Measurements from ENCODE around the gene PBX1. TPM values are rescaled to one million over a fixed set of nuclear protein-coding genes. Genes with fewer than 3 reads are reported as not detected.

Gene PBX1
- total RNA-seq, 3 donors from 2014 or later = 64.5 to 126 (median 95.4) TPM

DNA sequence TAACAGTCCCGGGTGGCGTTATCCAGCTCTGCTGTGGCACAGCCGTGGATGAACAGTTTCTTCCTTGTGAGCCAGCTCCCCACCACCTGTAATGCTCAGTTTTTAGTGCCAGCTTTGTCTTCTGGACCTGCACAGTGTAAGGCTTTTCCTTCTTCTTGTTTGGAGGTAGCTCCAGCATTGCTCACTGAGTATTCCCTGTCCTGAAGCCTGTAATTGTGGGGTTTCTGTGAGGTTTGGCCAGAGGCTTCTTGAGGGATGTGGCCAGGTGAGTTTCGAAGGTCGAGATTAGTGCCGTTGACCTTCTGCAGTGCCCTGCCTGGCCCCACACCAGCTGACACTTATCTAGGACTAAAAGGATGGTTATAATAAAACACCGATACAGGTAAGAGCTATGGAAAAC lies 75.0 kb downstream of the PBX1 start:
- no peaks in the 10 kb centered on the region for H3K36me3 ChIP-seq
- no peak overlapping the region for H3K27ac ChIP-seq
- no peak for TF ChIP-seq POLR2AphosphoS5 (IDR thresholded peaks at IDR 0.05)
- no peak for TF ChIP-seq POLR2A (IDR thresholded peaks at IDR 0.05)
- TF ChIP-seq, protein P1, sequence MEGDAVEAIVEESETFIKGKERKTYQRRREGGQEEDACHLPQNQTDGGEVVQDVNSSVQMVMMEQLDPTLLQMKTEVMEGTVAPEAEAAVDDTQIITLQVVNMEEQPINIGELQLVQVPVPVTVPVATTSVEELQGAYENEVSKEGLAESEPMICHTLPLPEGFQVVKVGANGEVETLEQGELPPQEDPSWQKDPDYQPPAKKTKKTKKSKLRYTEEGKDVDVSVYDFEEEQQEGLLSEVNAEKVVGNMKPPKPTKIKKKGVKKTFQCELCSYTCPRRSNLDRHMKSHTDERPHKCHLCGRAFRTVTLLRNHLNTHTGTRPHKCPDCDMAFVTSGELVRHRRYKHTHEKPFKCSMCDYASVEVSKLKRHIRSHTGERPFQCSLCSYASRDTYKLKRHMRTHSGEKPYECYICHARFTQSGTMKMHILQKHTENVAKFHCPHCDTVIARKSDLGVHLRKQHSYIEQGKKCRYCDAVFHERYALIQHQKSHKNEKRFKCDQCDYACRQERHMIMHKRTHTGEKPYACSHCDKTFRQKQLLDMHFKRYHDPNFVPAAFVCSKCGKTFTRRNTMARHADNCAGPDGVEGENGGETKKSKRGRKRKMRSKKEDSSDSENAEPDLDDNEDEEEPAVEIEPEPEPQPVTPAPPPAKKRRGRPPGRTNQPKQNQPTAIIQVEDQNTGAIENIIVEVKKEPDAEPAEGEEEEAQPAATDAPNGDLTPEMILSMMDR (IDR thresholded peaks at IDR 0.05) = no peak
- no peak for DNase-seq (ENCODE audit: low spot score in 2 of 2)
- H3K4me3 ChIP-seq = no peak overlapping the region
- intact Hi-C loops (cut with DNase I; ENCODE audit: low total_unique reads) = no loop called here
- H3K4me1 ChIP-seq = no peaks in the 10 kb centered on the region
- H3K27me3 ChIP-seq = no peaks in the 10 kb centered on the region
- no peaks in the 10 kb centered on the region for H3K9me3 ChIP-seq

DNA sequence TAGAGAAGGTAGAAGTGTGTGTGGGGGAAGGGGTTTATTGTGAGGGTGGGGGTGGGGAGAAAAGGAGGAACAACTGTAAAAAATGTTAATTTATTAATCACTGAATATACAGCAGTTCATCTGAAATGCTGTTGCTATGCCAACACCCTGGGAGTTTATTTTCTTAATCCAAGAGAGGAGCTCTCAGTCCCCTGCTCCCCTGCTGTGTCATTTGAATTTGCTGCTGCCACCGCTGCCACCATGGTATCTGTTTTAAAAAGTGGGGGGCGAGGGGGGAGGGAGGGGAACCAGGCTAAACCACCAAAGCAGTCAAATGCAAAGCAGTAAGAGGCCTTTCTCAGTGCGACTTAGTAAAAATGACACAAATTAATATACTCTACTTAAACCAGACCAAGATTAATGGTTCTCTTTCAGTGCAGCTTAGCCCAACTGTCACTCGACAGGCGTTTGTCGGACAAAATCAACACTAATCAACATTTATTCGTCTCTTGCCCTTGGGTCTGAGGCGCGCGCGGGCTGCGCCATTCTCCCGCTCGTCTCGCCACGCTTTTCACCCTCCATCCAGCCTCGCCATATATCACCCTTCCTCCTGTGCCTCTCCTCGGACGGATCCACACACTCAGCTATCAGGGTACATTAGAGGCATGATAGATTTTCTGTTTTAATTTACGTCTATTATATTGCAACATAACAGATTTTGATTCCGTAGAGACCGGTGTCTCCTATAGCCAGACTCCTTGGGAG lies 76.2 kb downstream of the PBX1 start:
- Histone ChIP-seq H3K9me3 (no peaks in the 10 kb centered on the region), H3K4me1 (no peaks in the 10 kb centered on the region), H3K27me3 (no peaks in the 10 kb centered on the region), H3K27ac (peak overlapping the region in 1 of 2 donors; percentile 12), H3K4me3 (no peak overlapping the region), H3K36me3 (no peaks in the 10 kb centered on the region)
- intact Hi-C loops (cut with DNase I; ENCODE audit: low total_unique reads) = no loop called here
- DNase-seq (ENCODE audit: low spot score in 2 of 2) = no peak
- TF ChIP-seq POLR2A (IDR thresholded peaks at IDR 0.05) = no peak
- no peak for TF ChIP-seq POLR2AphosphoS5 (IDR thresholded peaks at IDR 0.05)
- TF ChIP-seq, protein P1 (IDR thresholded peaks at IDR 0.05) = no peak

DNA sequence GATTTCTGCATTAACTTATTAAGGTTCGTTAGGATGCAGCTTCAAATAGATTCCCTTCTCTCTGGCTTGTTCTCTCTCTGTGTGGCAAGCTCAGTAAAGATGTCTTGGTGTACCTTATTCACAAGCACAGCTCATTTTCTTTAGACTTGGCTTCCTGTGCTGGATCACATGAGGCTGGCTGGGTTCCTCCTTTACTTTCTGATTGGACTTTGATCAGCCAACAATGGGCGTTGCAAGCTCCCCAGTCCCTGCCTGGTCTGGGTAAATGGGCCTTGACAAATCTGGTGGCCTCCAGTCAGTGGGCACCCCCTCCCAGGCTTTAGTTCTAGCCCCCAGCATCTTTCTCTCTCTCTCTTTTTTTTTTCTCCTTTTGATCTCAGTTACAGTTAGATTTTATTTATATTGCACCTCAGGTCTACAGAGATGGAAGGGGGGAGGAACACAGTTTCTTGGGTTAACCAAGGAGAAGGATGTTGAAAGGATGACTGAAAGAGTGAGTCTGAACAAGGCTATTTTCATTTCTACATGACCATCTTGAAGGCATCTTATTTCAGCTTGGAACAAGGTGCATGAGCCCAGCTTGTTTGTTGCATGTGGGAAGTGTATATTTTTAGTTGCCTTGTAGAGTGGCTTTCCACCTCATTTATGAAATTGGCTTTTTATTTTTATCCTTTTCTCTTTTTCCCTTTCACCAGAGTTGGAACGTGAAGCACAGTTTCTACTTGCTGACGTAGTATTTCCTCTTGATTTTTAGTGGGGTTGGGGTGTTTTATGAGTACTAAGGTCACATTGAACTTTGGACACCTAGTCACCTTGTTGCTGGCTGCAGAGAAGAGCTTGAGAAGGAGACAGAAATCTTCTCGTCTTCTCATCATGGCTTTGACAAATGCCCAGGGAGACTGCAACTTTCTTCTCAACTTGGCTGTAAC lies 77.1 kb downstream of the PBX1 start:
- peak overlapping the region; percentile 71 for H3K27ac ChIP-seq
- DNase-seq (ENCODE audit: low spot score in 2 of 2) = no peak
- H3K4me1 ChIP-seq = peaks cover 0 to 4% of the 10 kb centered on the region in 2 donors
- H3K27me3 ChIP-seq = no peaks in the 10 kb centered on the region
- TF ChIP-seq POLR2A (IDR thresholded peaks at IDR 0.05) (no peak), POLR2AphosphoS5 (IDR thresholded peaks at IDR 0.05) (no peak)
- TF ChIP-seq, protein P1 (IDR thresholded peaks at IDR 0.05) = no peak
- no peak overlapping the region for H3K4me3 ChIP-seq
- intact Hi-C loops (cut with DNase I; ENCODE audit: low total_unique reads) = no loop called here
- H3K9me3 ChIP-seq = no peaks in the 10 kb centered on the region
- H3K36me3 ChIP-seq = no peaks in the 10 kb centered on the region

DNA sequence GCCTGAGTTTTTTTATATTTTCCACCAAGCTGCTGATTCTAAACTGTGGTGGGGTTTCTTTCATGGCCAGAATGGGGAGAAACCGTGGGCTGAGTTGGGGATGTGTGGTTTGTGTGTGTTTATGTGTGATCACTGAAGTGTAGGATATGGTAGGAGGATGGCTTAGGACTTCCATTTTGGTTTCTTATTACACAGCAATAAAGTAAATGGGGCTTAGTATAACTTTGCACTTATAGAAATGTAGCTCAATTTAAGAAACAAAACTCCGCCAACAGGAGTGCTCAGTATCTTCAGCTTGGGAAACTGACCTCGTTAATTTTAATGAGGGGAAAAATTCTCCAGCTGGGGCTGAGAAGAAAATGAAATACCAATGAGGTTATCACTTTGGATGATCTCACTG lies 77.8 kb downstream of the PBX1 start:
- no peak for DNase-seq (ENCODE audit: low spot score in 2 of 2)
- H3K27ac ChIP-seq = peak overlapping the region; percentile 71
- H3K9me3 ChIP-seq = no peaks in the 10 kb centered on the region
- no peaks in the 10 kb centered on the region for H3K36me3 ChIP-seq
- peaks cover 0 to 6% of the 10 kb centered on the region in 2 donors for H3K4me1 ChIP-seq
- no peak overlapping the region for H3K4me3 ChIP-seq
- intact Hi-C loops (cut with DNase I; ENCODE audit: low total_unique reads) = no loop called here
- TF ChIP-seq POLR2A (IDR thresholded peaks at IDR 0.05) (no peak), POLR2AphosphoS5 (IDR thresholded peaks at IDR 0.05) (no peak)
- TF ChIP-seq, protein P1 (IDR thresholded peaks at IDR 0.05) = no peak
- no peaks in the 10 kb centered on the region for H3K27me3 ChIP-seq

All from breast epithelium (tissue), 4 donors.